Measurements from ENCODE around the gene NLRX1.
A peak's percentile ranks its signal among the peaks of the same experiment; 100 is the strongest.

Gene NLRX1

GRCh38 chr11:119121008-119121810 lies 47.3 kb upstream of the NLRX1 start, which contains the start of gene HINFP:
Gene HINFP, plus strand, starts transcription at chr11:119121580. Its CDS starts 5,365 bp downstream, at chr11:119126945.
- peak within 1 kb of the TSS; percentile 93 for H3K4me3 ChIP-seq (ENCODE audit: low read length, poor library complexity, severe bottlenecking)
- H3K9me3 ChIP-seq (ENCODE audit: insufficient read depth, low read depth, low read length), result no peaks in the 10 kb centered on the region
- peaks cover 8% of the 10 kb centered on the region for H4K20me1 ChIP-seq (ENCODE audit: insufficient read depth, low read length, poor library complexity, severe bottlenecking)
- peaks cover 43% of the 10 kb centered on the region for H3K79me2 ChIP-seq (ENCODE audit: insufficient read depth, low read length)
- peak within 1 kb of the TSS; percentile 84 for H3K9ac ChIP-seq (ENCODE audit: low read depth, low read length, poor library complexity, severe bottlenecking)
- H3K4me2 ChIP-seq (ENCODE audit: low read depth, low read length, poor library complexity, severe bottlenecking), result peak within 1 kb of the TSS; percentile 85
- no peaks in the 10 kb centered on the region for H3K27me3 ChIP-seq (ENCODE audit: insufficient read depth, low read length, poor library complexity, severe bottlenecking)
- H3K36me3 ChIP-seq (ENCODE audit: insufficient read depth, low read length), result no peaks in the 10 kb centered on the region
- H3K9me2 ChIP-seq (replicated peaks; ENCODE audit: low read depth, low read length), result no peaks in the 10 kb centered on the region
- H3K4me1 ChIP-seq (ENCODE audit: insufficient read depth, low read length, poor library complexity, severe bottlenecking), result peaks cover 19% of the 10 kb centered on the region
- TF ChIP-seq CTCF (conservative IDR thresholded peaks at IDR 0.05; ENCODE audit: low read length) (no peak), EZH2phosphoT487 (IDR thresholded peaks at IDR 0.05; ENCODE audit: borderline replicate concordance) (no peak)
- H3F3A ChIP-seq (ENCODE audit: low read depth), result peaks cover 3% of the 10 kb centered on the region
- H2AFZ ChIP-seq (ENCODE audit: low read length), result peak within 1 kb of the TSS; percentile 90

- Histone ChIP-seq H4K20me1 (ENCODE audit: insufficient read depth, low read length, poor library complexity, severe bottlenecking) (peaks cover 8% of the 10 kb centered on the region), H3K27me3 (ENCODE audit: insufficient read depth, low read length, poor library complexity, severe bottlenecking) (no peaks in the 10 kb centered on the region), H3K4me1 (ENCODE audit: insufficient read depth, low read length, poor library complexity, severe bottlenecking) (peaks cover 21% of the 10 kb centered on the region), H3K36me3 (ENCODE audit: insufficient read depth, low read length) (no peaks in the 10 kb centered on the region), H3K9ac (ENCODE audit: low read depth, low read length, poor library complexity, severe bottlenecking) (peak overlapping the region; percentile 84), H3K9me2 (replicated peaks; ENCODE audit: low read depth, low read length) (no peaks in the 10 kb centered on the region), H3K4me3 (ENCODE audit: low read length, poor library complexity, severe bottlenecking) (peak overlapping the region; percentile 93), H3K9me3 (ENCODE audit: insufficient read depth, low read depth, low read length) (no peaks in the 10 kb centered on the region), H3K79me2 (ENCODE audit: insufficient read depth, low read length) (peaks cover 43% of the 10 kb centered on the region), H2AFZ (ENCODE audit: low read length) (peak overlapping the region; percentile 90), H3K4me2 (ENCODE audit: low read depth, low read length, poor library complexity, severe bottlenecking) (peak overlapping the region; percentile 85), H3F3A (ENCODE audit: low read depth) (peaks cover 3% of the 10 kb centered on the region)
- TF ChIP-seq CTCF (conservative IDR thresholded peaks at IDR 0.05; ENCODE audit: low read length) (no peak), EZH2phosphoT487 (IDR thresholded peaks at IDR 0.05; ENCODE audit: borderline replicate concordance) (no peak)
Measured at GRCh38 chr11:119121811-119122124, 46.8 kb upstream of the NLRX1 start.

- H2AFZ ChIP-seq (ENCODE audit: low read length), result no peak overlapping the region
- no peak for TF ChIP-seq CTCF (conservative IDR thresholded peaks at IDR 0.05; ENCODE audit: low read length)
- TF ChIP-seq EZH2phosphoT487 (IDR thresholded peaks at IDR 0.05; ENCODE audit: borderline replicate concordance), result no peak
- no peaks in the 10 kb centered on the region for H3K9me2 ChIP-seq (replicated peaks; ENCODE audit: low read depth, low read length)
- no peak overlapping the region for H3K9ac ChIP-seq (ENCODE audit: low read depth, low read length, poor library complexity, severe bottlenecking)
- peaks cover 8% of the 10 kb centered on the region for H4K20me1 ChIP-seq (ENCODE audit: insufficient read depth, low read length, poor library complexity, severe bottlenecking)
- no peaks in the 10 kb centered on the region for H3F3A ChIP-seq (ENCODE audit: low read depth)
- H3K27me3 ChIP-seq (ENCODE audit: insufficient read depth, low read length, poor library complexity, severe bottlenecking), result no peaks in the 10 kb centered on the region
- H3K9me3 ChIP-seq (ENCODE audit: insufficient read depth, low read depth, low read length), result no peaks in the 10 kb centered on the region
- H3K4me3 ChIP-seq (ENCODE audit: low read length, poor library complexity, severe bottlenecking), result no peak overlapping the region
- H3K4me1 ChIP-seq (ENCODE audit: insufficient read depth, low read length, poor library complexity, severe bottlenecking), result peaks cover 19% of the 10 kb centered on the region
- H3K36me3 ChIP-seq (ENCODE audit: insufficient read depth, low read length), result no peaks in the 10 kb centered on the region; the same call in 1 of the 2 replicates
- H3K4me2 ChIP-seq (ENCODE audit: low read depth, low read length, poor library complexity, severe bottlenecking), result no peak overlapping the region
- peaks cover 38% of the 10 kb centered on the region for H3K79me2 ChIP-seq (ENCODE audit: insufficient read depth, low read length)
Measured at GRCh38 chr11:119125821-119126220, 42.7 kb upstream of the NLRX1 start.
